UCSD-AML1 (cell line): ENCODE results near the gene FOXP1.
A peak's percentile ranks its signal among the peaks of the same experiment; 100 is the strongest.

Source experiments
- DNase-seq: peaks from one replicate; lab custom pipeline; 2025; ENCODE audit not compliant: unreplicated experiment; lab: John Stamatoyannopoulos, UW

The FOXP1 gene

DNA sequence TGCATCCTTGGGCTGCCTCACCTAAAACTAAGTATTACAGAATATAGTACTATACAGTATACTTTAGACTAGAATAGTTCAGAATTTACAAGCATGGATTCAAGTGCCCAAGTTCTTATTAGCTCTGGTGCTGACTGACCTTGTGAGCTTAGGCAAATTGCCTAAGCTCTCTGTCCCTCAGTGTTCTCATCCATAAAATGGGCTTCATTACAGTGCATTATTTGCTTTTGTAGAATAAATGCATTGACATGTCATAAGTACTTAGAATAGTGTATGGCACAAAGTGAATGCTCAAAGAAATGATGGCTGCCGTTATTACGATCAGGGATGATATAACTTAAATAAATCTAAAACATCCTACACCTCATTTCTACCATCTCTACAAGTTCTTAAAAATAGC, 269.7 kb downstream of the FOXP1 start:
- no peak for DNase-seq

- no peak for DNase-seq
Measured at GRCh38 chr3:71312461-71312860, 271.1 kb downstream of the FOXP1 start.

- no peak for DNase-seq
Measured at GRCh38 chr3:71311661-71312046, 271.9 kb downstream of the FOXP1 start.

DNA sequence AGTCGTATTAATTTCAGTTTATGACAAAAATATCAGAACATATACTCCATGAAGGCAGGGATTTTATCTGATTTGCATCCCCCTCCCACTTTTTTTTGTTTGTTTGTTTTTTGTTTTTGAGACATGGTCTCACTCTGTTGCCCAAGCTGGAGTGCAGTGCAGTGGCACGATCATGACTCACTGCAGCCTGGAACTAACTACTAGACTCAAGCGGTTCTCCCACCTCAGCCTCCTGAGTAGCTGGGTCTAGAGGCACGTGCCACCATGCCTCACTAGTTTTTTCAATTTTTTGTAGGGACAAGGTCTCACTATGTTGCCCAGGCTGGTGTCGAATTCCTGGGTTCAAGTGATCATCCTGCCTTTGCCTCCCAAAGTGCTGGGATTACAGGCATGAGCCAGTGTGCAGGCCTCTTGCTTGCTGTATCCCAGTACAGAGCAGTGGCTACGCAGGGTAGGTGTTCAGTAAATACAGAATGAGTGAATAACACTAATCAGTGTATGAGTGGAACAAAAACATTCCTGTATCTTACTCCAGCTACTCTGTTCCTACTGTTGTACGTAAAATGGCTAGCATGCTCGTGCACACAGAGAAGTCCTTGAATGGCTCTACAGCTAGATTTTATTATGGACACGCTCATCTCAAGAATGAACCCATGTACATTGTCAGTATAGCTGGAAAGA, 272.4 kb downstream of the FOXP1 start:
- DNase-seq: no peak

DNA sequence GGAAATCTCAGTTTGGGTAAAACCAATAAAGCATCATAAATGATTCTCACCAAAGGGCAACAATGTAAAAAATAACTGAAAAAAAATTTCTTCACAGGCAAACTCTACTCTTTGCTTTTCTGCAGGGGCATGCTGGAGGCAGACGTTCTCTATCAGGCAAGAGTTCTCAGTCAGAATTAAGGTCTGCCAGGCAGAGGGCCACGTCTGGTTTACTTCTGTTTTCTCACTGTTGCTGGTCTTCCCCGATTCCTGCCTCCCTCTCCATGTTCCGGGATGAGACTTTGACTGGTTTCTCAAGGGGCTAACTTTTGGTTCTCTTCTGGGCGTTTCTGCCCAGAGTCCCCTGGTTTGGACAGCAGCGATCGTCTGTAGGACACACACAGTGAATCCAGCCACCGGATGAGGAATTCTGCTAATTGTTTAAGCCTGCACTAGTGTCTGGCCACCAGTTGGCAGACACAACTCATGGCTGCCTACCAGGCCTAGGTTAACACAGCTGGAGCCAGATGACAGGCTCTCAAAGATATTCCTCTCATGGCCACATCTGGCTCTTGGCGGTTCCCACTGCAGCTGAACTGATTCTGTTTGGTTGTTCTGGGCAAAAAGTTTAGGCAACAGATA, 273.1 kb downstream of the FOXP1 start:
- peak; percentile 17 for DNase-seq

DNA sequence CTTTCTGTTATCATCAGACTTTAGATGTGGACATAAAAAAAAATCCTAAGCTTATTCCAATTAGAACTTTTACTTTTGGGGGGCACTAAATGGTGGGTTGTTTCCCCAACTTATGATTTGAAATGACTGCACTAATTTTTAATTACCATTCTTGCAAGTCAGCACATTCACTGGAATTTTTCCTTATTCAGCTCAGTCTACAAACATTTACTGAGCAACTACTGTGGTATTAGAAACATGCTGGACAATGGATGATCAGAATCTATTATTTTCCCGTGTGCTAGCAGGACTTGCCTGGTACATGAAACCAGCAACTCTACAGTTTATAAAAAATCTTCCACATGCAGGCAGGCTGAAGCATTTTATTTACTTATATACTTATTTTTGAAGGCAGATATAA, 273.6 kb downstream of the FOXP1 start:
- DNase-seq: no peak

DNA sequence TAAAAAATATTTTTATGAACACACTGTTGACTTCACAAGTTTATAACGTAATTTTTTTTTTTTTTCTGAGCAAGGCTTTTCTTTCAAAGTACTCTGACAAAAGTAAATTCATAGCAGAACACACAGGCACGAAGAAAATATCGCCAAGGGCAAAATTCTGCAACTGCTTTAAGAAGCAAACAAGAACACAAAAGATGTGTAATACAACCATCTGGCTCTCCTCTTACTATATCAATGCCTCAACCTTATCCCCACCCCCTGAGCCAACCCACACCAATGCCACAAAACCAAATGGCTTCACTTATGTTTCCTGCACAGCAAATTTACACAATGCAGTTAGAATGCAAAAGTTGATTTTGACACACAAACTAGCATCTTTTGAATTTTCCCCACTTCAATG, 274.2 kb downstream of the FOXP1 start:
- DNase-seq: no peak

DNA sequence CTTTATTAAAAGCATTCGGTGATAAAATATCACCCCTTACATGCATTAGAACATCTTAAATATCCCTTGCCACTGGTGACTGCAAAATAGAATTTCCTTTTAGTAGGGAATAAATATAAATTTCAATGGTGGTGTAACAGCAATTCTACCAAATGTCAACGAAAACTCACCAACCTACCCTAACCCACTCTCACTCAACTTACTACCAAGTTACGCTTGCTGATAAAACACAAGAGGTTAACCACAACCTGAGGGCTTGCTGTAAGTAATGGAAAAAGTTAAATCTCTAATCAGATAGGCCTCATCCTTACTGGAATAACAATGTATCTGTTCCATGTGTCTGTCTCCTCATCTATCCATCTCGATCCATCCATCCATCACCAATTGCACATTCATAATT, 274.7 kb downstream of the FOXP1 start:
- no peak for DNase-seq

DNA sequence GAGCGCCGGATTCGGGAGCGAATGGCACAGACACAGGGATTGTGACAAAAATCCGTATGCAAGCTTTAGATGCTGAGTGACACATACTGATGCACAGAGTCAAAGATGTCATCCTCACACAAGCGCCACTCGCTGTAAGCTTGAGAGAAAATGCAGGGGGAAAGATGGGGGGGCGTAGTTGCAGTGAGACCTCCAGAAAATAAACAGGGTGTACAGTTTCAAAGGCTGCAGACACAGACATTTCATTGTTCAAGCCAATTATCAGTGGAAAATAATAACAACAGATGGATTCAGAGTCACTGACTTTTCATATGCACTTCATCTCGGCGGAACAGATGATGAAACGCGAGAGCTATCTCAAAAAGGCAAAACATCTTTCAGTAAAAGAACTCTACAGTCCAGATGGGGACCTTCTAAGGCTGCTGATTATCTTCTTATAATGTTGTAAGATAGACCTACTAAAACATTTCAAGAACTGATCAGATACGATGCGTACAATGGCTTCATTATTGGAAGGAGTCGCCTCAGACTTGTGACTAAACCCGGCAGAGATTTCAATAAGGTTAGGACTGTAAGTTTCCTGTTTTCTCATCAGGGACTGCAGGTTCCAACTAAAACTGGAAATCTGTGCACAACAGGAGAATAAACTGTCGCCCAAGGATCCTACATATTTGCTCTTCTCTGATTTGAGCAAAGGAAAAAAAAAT, 275.4 kb downstream of the FOXP1 start:
- no peak for DNase-seq

DNA sequence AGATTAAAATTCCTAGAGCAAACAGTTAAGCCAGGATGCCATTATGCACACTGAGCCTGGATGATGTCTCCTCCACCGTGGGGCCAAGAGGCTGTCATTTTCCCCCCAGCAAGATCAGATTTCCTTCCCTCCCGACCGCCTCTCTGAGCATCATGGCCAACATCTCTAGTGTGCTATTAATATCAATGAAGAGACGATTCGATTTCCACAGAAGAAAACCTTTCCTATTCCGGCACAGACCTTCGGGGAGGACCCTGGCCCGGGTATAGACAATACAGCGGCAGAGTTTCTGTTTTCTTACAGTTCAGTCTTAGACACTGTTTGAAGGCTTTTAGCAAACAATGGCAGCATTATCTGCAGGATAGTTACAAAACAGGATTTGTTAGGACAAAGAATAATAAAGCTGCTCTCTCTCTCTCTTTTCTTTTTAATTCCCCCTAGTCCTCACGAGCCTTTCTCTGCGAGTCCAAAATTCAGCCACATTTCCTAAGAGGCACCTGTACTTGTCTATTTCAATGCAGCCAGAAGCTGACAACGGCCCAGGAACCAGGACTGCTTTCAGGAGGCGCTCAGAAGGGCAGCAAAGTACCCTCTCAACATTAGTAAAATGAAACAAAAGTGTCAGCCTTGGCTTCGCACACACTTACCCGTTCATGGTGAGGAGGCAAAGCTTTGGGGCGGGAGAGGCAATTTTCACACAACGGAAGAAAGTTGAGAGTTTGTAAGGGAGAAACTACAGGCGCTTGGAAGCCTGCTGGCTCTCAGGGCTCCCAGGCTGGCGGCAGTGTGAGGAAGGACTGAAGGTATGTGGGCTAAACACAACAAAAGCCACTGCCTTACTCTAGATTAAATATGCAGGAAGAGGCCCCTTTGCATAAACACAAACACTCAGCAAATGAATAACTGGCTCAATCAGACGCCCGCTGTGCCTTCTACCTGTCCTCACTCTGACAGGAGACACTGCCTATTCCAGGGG, 278.0 kb downstream of the FOXP1 start:
- DNase-seq: peak; percentile 37

- DNase-seq: peak; percentile 11
Measured at GRCh38 chr3:71304684-71305083, 278.8 kb downstream of the FOXP1 start.

GRCh38 chr3:71304247-71304646, 279.3 kb downstream of the FOXP1 start:
- no peak for DNase-seq

DNA sequence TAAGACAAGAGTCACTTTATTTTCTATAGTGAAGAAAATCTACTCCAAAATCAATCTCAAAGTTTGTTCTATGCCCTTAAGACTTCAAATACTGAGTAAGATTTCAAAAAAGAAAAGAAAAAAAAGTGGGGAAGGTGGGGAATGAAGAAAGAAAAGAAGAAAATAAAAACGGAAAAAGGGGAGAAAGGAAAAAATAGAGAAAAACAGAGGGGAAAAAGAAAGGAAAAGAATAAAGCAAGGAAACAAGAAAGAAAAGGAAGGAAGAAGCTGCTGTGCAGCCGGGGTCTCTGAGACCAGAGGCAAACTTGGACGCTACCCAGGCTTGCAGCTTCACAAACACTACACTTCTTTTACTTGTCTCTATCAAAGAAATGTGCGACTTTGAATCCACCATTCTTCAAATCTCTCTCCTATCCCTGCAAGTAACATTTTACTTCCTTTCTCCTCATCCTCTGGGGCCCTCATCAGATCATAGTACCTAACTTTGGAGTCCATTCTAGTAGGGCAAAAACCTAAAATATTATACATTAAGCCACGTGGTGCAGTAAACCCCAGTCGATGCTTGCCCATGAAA, 279.8 kb downstream of the FOXP1 start:
- no peak for DNase-seq

GRCh38 chr3:71302604-71303003, 280.9 kb downstream of the FOXP1 start:
- DNase-seq: no peak

DNA sequence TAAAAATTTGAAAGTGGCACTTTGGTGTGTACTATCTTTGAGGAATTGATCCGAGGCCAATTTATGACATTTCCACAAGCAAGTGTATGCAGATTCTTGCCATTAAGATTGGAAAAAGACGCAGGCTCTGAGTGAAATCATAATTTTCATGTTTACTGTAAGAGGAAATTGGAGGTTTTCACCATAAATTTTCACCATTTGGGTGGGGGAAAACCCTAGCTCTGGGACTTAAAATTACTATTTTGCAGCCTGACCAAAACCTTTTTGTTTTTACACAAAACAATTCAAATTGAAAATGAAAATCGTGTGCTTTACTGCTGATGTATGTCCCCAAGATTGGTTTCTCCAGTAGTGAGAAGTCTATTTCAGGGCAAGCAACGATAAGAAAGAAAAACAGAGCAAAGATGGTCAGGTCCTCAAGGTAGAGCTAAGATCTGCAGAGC, 282.6 kb downstream of the FOXP1 start:
- DNase-seq: no peak

GRCh38 chr3:71299160-71299559, 284.4 kb downstream of the FOXP1 start:
- no peak for DNase-seq

DNA sequence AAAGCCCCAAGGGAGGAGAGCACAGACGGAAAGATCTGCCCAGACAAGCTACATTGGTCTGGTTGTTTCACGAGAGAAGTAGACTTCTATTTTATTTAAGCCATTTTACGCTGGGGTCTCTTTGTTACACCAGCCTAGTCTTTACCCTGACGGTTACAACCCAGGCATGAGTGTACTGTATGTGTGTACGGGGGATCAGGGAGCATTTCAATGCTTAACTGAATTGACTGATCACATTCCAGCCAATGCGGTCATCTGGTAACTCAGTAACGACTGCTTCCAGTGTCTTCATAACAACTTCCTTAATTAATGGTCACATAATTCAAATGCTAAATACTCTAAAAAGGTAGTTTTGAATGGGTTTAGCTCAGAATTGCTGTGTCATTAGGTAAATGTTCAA, 288.6 kb downstream of the FOXP1 start:
- no peak for DNase-seq

GRCh38 chr3:71290301-71290700, 293.2 kb downstream of the FOXP1 start:
- no peak for DNase-seq

DNA sequence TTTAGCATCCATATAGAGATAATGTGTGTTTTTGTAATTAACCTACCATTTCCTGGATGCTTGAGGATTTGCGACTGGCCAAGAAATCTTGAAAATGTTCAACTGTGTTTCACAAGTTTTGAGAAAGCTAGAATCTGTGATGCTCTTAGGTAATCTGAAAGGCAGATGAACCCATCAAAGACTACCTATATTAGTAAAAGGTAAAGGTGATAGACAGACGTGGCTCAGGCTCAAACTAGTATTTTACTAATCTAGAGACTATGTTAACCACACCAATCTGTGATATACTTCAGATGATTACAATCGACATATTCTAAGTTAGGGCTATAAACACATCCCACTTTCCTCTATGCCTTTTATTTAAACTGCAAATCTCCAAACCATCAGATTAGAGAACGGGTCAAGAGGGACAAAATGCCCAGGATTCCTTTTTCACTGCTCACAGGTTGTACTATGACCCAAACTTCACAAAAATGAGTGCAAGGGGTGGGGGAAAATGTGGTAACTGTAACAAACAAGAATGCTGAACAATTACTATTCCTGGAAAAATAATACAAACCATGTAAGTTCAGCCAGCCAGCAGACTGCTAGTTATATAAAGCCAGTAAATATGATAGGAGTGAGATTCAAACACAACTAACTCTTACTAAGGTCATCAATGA, 295.1 kb downstream of the FOXP1 start:
- DNase-seq: no peak

DNA sequence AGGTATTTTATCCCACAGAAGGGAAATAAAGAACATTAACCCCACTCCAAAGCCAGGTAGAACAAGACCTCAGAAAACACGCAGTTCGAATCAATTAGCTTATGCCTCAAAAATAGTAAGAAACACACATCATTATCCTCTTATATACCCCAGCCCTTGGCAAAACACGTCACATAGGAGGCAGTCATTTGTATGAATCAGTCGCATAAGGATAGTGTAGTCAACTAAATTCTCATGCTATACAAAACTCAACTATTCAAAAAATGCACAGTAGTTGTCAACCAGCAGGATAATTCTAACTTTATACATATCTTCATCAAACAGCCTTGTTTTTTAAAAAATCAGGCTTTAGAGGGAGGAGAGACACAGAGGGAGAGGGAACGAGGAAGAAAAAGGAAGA, 298.4 kb downstream of the FOXP1 start:
- no peak for DNase-seq
